ENCODE results near the gene STX18.
A peak's percentile ranks its signal among the peaks of the same experiment; 100 is the strongest.
"Not testable (repeated sequence)": the region's sequence is repeated elsewhere in the genome, so short reads cannot be mapped to it uniquely, and the experiment has no call there.

Gene STX18

DNA sequence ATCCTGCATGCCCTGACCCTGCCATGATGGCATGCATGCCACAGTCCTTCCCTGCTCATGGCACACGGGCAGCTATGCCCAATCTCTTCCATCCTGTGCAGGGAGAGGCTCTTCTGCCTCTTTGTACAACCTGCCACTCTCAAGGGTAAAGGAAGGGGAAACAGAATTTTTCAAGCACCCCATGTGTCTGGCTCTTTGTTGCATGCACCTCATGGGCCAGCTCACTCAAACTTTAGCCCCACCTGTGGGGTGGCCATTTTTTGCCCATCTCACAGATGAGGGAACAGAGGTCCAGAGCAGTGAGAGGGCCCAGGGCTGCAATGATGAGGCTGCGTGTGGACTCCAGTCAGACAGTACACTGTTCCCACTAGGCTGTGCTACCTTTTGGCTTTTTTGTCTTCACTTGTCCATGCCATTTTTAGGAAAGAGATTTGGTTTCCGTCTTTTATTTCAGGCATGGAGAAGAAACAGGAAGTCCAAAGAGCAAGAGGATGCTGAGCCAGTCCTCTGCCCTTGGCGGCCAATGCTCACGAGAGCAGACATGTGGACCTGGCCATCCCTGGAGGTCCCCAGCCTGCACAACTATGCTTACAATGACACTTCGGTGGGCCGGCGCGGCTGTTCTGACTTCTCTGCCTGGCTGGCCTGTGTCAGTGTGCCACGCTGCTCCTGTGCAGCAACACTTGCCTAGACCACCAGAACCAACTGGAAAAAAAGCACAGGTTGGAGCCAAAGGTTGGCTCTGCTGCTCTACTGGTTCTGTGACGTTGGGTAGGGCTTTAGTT lies 109.3 kb downstream of the STX18 start:
- DNase-seq: no peak

DNA sequence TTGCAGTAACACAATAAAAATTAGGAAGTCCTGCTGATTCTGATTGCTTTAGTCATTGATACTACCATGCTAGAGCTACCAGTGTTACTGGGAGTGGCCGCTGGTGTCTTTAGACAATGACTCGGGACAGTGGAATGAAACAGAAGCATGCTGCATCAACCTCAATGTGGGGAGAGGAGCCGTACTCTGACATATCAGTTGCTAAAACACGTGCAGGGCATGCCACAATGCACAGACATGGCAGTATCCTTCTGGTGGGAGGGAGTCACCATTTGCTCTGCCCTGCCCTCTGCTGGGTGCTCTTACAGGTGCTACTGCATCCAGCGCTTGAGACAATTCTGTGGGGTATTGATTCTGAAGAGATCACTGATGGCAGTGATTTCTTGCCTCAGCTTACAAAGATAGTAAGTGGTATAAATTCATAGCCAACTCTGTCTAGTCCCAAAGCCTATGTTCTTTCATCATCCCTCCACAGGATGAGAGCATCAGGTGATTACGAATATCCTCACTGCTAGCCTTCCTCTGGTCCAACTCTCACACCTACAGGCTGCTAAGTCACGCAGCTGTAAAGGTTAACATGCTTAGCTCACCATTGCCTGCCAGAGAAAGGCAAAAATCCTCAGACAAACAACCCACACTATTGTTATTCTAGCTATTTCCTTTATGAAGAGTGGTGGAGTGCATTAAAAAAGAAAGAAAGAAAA lies 111.2 kb downstream of the STX18 start:
- DNase-seq: peak; percentile 75

DNA sequence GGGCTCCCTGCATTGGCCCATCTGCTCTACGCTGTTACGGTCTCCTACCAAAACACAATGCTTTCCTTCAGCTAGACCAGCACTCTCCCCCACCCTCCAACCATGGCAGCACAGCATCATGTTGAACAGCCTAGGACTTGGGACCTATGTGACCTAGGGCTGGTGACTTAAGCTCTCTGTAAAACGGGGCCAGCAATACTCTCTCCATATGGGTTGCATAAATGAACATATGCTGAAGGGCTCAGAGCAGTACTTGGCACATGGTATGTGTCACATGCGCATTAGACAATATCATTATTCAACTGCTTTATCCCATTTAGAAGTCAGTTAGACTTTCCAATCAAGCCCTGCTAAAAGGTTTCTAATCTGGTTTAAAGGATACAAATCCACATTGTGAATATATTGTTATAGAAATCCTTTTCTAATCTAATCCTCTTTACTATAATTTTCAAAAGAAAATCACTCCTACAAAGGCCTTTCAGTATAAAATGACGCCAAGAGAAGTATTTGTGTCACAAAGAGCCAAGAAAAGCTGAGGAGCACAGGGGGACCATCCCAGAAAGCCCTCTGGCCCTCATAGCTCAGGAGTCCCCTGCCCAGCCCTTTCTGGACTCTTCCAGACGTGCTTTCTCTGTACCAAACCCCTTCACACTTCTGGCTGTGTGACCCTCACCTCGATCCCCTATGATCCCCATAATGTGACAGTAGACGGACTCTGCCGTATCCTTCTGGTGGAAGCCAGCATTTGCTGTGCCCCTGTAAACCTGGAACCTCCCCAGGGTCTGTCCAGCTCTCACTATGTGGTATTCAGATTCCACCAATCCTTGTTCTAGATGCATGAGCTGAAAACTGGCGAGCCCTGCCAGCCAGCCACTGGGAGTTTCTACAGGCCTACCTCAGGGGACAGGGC lies 112.6 kb downstream of the STX18 start:
- no peak for DNase-seq

DNA sequence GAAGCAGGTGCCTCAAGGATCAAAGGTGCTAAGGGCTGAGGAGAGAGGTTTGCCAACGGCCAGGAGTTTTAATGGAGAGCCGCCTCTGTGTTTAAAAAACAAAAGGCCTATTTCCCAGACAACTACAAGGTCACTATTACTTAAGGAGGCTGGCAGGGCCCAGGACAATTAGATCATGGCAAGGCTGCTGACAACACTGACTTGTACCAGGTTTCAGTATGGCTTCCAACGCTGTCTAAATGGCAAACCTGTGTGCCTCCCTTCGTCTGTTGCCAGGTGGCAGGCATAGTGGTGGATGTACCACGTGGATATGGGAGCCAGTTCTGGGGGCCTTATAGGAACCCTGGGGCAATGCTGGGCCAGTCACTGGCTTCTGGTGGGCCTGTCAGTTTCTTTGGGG lies 114.0 kb downstream of the STX18 start:
- no peak for DNase-seq

DNA sequence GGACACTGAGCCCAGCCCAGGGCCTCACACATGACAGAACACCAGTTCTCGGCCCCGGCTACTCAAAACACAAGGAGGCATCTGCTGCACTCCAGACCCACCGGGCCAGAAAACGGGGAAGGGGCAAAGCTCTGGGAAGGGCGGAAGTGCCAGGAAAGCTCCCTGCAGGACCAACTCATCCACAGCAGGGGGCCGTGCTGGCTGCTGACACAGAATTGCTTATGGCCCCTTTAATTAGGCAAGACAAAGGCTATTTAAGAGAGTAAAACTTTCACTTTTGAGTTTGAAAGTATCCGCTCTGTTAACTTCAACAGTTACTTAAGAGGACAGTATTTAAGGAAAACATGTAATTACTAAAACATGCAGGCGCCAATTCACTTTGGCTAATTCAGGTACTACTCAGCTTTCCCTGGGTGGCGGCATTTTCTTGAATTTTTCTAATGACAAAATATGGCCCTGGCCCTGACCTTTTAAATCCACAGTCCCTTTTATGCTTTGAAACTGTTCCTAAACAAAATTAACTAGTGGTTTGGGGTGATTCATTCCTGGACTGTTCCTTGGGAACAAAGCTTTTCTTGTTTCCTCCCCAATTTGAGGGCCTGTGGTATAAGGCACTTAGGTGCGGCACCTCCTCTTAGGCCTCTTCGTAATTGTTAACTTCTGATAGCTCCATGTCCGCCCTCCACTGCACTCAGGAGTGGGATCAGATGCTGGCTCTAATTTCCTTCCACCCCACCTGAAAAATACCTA lies 114.6 kb downstream of the STX18 start:
- DNase-seq: no peak

DNA sequence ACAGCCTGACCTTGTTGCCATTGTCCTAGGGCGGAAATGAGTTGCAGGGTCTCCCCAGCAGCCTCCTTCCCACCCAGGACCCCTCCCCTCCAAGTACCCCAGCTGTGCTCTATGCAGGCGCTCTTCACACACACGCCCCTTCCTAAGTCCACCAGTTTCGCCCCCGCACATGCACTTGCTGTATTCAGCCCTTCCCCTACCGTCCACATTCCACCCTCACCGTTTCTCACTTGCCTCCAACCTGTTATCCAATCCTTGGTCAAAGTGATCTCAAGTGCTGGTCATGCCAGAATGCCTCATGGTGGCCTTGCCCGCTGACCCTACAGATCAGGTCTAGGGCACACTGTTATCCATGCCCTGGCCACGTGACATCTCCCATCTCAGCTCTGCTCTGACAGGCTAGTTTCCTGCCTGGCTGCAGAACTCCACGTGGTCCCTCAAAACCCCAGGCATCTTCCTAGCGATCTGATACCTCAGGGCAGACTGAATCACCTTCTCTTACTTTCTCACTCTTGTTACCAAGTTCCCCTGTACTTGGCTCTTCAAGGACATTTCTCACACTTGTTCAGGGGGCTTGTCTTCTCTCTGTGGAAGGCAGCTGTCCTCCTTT lies 115.2 kb downstream of the STX18 start:
- no peak for DNase-seq

DNA sequence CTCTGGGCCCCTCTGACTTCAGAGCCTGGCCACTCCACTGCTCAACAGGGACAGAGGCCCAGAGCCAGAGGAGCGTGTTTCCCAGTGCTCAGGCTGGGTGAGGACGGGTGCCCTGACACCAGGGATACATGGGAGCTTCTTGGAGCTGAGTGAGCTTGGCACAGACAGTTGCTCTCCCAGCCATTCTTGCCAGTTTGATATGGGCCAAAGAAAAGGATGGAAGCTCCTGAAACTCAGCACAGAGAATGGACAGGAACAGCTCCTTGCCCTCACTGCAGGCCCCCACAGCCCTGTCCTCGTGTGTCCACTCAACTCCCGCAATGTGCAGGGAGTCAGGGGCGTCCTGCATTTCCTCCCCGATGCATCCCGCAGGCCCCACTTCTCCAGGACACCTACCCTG lies 116.2 kb downstream of the STX18 start:
- DNase-seq: no peak

DNA sequence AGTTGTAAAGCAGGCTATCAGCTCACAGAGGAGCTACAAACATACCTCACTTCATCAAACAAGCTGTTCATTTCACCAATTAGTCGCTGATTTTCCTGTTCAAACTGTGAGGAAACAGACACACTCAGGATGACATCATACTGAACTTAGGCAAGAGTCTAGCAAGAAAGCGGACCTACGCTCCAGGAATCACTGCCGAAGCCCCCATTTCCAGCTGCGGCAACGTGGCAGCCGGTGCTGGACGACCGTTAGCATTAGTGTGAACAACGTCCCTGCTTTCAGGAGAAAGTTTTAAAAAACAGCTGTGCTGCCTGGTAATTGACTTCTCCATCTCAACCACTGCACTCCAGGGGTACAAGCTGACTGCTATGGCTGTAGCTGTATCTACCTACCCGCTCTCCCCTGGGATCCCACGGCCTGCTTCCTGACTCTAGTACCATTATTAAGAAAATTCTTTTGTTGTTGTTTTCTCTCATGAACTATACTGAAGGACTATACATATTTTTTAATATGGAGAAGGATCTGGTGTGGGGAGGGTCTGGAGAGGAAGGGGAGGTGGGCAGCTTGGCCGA lies 116.6 kb downstream of the STX18 start:
- DNase-seq: no peak

DNA sequence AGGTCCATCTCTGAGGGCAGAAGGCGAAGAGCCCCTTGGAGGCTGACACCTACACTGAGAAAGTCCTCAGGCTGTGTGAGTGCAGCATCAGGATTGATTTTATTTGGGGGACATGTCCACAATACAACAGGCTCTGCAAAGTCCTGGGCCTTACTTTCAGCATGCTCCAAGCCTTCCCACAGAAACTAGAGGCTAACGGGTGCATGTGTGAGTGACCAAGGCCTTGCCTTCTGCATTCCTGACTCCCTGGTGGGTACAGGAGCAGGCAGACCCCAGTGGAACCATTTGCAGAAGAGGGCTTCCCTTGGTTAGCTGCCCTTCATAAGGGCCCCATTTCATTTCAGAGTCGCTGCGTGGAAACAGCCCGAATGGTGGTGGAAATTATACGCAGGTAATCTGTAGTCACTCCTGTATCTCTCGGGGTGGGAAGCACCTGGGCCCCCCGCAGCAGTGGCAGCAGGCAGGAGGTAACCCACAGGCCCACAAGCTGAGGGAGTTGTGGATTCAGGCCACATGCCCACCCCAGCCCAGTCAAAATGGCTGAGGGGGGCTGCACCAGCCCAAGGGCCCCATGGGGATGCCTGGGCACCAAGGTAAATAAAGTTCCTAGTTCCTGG lies 117.2 kb downstream of the STX18 start:
- no peak for DNase-seq

DNA sequence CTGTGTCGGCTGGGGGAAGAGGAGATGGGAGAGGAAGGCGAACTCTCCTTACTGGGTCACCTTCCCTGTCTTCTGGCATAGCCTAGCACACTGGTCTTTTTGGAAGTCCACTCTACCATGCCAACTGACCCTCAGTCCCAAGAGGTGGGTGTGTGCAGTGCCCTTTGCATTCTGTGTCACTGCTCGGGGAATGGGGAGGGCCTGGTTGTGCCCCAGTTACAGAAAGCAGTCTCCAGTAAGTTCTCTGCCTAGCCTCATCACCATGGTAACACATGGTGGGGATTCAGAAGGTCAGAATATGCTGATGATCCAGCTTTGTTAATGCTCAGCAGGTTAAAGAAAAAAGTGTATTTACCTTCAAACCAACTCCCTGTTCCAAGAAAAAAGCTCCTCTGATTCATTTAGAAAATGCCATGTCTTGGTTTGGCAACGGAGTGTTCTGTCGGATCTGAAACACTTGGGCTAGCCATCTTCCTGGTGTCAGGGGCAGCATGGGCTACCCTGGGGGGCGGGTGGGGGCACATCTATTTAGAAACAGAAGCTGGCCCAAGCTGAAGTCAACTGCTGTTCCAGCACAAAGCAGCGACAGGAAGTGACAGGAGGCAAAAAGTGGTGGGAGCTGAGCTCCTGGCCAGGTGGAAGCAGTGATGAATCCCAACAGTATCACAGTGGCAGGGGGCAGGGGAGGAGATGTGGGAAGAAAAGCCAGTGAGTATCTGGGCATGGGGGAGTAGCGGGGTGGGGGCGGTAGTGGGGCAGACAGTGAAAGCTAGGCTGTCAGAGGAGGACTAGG lies 117.9 kb downstream of the STX18 start:
- DNase-seq: no peak

DNA sequence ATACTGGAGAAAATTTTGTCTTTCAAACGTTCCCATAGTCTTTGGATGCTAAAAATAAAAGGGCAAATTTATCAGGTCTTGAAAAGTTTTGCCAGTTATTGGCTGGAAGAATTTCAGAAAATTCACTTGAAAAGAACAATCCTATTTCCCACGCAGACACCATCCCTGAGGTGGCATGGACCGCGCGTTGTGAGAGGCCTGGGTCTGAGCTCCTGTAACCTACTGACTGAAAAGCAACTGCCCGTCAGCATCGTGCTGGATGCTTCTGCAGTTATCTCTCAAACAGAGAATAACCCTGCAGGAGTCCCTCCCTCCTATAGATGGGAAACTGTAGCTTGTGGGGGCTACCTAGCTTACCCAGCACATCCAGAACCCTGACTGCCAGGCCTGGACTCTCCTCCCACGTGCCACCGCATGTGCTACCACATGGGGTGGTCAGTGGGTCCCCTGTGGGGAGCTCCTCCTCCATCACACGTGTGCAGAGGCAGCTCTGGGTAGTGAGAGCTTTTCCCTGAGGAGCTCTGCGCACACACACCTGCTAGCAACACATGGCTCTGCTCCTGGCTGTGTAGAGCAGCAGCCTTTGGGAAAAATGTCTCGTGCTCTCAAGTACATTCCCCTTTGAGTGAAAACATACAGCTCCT lies 118.9 kb downstream of the STX18 start:
- no peak for DNase-seq

DNA sequence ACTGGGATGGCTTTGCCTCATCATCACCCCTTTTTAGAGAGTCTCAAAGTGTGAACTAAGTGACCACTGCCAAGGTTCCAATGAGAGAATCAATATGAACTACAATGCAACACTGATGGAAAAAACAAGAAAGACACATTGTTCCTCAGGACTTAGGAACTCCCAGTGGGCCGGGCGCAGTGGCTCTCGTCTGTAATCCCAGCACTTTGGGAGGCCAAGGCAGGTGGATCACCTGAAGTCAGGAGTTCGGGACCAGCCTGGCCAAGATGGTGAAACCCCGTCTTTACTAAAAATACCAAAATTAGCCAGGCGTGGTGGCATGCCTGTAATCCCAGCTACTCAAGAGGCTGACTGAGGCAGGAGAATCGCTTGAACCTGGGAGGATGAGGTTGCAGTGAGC lies 119.7 kb downstream of the STX18 start:
- DNase-seq: not testable (repeated sequence)

DNA sequence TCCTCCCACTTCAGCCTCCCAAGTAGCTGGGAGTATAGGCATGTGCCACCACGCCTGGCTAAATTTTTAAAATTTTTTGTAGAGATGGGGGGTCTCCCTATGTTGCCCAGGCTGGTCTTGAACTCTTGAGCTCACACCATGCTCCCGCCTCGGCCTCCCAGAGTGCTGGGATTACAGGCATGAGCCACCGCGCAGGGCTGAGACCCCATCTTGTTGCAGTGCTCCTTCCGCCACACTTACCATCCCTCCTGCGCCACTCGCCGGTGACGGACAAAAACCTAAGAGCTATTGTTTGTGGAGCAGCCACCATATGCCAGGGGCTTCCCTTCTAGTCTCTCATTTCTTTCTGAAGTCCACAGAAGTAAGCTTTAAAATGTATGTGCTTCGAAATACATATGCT lies 120.5 kb downstream of the STX18 start:
- DNase-seq: no peak

DNA sequence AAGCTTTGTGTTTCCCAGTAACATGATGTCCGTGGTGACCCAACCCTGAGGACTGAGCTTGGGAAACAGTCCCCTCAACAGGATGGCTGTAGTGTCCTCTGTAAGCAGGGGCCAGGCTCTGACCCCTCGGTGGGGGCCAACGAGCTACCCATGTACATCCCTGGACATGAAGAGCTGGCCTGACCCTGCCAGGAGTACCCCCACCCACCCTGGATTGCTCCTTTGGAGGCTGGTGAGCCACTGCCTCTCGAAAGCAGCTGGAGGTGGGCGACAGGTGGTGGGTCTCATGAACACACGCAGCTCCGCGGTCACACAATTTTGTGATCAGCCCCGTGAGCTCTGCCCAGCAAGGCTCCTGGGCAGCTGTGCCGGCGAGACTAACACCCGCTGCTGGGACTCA lies 121.4 kb downstream of the STX18 start:
- no peak for DNase-seq

DNA sequence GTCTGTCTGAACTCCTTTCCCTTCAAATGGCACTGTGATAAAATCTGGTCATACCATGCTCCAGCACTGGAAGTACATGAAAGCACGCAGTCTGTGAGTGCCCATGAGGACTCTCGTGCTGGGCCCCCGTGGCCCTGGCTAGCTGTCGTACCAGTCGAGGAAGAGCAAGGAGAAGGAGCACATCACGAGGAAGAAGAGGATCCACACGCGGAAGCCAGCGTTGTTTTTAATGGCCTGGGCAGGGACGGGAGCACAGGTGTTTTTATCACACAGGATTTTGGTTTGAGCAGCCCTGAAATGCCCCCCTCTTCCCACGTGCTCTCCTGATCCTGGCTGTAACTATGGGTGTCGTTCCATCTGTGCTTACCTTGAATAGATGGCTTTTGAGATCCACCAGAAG lies 122.0 kb downstream of the STX18 start:
- DNase-seq: no peak

DNA sequence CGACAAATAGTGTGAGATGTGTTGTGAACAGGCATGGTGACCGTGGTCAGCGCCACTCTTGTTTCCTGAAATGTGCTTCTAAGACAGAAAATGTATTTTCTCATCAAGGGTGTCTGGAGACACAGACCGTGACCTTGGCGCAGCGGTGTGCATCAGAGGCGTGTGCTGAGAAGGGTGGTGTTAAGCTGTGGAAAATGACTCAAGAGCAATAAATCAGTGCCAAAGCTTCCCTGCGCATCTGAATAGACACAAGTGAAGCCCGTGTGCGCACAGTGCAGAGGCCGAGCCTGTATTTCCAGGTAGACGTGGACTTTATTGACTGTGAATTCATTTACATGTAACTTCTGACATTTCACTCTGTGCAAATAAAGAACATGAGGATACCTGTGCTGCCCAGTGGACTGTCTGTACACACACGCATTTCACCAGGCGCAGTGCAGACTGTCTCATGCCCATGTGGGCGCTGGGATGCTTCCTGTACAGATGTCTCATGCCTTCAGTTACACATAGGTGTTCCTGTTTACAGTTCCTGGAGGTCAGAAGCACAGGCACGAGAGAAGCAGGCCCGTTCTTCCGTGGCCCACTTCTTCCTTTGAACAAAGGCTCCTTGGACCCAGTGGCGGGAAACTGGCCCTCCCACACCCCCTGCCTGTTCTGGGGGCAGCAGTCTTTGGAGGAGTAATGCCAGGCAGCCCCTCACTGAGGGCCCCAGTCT lies 123.0 kb downstream of the STX18 start:
- no peak for DNase-seq

DNA sequence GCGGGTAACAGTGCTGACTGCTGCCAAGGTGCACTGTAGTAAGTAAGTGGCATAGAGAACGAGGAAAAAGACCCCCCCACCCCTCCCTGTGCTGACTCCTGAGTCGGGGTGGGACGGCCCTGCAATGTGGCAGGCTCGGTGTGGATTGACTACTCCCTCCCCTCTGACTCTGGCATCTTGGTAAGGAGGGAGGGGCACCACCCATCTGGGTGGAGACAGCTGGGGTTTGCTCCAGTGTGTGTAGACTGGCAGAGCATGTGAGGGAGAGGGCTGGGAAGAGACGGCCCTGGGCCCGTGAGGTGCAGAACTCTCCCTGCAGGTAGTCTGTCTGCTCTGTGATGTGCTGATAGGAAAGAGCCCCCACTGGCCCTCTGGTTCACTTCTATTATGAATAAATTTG lies 124.0 kb downstream of the STX18 start:
- no peak for DNase-seq

DNA sequence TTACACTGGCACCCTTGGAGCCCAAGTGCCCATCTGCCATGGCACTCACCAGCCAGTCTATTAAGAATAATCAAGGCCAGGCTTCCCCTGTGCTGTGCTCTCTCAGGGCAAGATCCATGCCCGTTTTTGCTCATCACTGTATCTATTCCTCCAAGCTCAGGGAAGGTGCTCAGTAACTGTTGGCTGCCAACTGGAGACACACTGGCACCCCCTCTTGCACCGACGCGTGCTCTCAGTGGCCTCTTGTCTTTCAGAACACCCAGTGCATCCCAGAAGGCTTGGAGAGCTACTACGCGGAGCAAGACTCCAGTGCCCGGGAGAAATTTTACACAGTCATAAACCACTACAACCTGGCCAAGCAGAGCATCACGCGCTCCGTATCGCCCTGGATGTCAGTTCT lies 124.9 kb downstream of the STX18 start:
- no peak for DNase-seq

Data from OCI-M1 (cell line).